Liver (tissue), 9 donors: ENCODE results near the gene TARS3. TPM values are rescaled to one million over a fixed set of nuclear protein-coding genes. Genes with fewer than 3 reads are reported as not detected.

ENCODE experiments used
- DNase-seq: peaks from one replicate; pipeline ENCODE4 v3.0.0-alpha.2; 2017; ENCODE audit warnings: low spot score
- H3K27ac ChIP-seq, 2 donors: one replicate each; pipeline ENCODE4 v1.7.0; 2013; ENCODE audit warnings: inconsistent platforms in 2 of 2, low read length in 2 of 2, control low read depth in 1 of 2, low read depth in 1 of 2, mild to moderate bottlenecking in 1 of 2
- H3K27me3 ChIP-seq, 4 donors: one replicate each; pipeline versions ENCODE4 v1.6.1 to v1.7.0; 2013; ENCODE audit warnings: low read length in 3 of 4, inconsistent platforms in 1 of 4, mild to moderate bottlenecking in 1 of 4, moderate library complexity in 1 of 4; ENCODE audit not compliant: control insufficient read depth in 4 of 4, insufficient read depth in 4 of 4
- H3K36me3 ChIP-seq, 4 donors: one replicate each; pipeline versions ENCODE4 v1.6.1 to v1.7.0; 2013; ENCODE audit warnings: low read length in 3 of 4, mild to moderate bottlenecking in 3 of 4, low read depth in 1 of 4, moderate library complexity in 1 of 4; ENCODE audit not compliant: control insufficient read depth in 4 of 4, insufficient read depth in 3 of 4
- H3K4me1 ChIP-seq, 4 donors: one replicate each; pipeline versions ENCODE4 v1.6.1 to v1.7.0; 2013; ENCODE audit warnings: low read length in 3 of 4, mild to moderate bottlenecking in 3 of 4, moderate library complexity in 1 of 4; ENCODE audit not compliant: control insufficient read depth in 4 of 4, insufficient read depth in 4 of 4
- H3K4me3 ChIP-seq, 3 donors: one replicate each; pipeline versions ENCODE4 v1.6.1 to v1.7.0; 2013; ENCODE audit warnings: low read length in 3 of 3, control low read depth in 1 of 3, low read depth in 1 of 3, mild to moderate bottlenecking in 1 of 3
- H3K9ac ChIP-seq, 2 donors: one replicate each; pipeline ENCODE4 v1.7.0; 2013; ENCODE audit warnings: low read length in 2 of 2, mild to moderate bottlenecking in 2 of 2, moderate library complexity in 2 of 2, control low read depth in 1 of 2, low read depth in 1 of 2
- H3K9me3 ChIP-seq, 4 donors: one replicate each; pipeline versions ENCODE4 v1.6.1 to v1.7.0; 2013; ENCODE audit warnings: low read length in 3 of 4; ENCODE audit not compliant: control insufficient read depth in 4 of 4
- ATF3 ChIP-seq: IDR thresholded peaks from 2 replicates; pipeline ENCODE4 v1.6.1; 2016; ENCODE audit warnings: antibody characterized with exemption
- CTCF ChIP-seq: fragments of 150-350 bp; IDR thresholded peaks from 2 replicates; pipeline ENCODE4 v1.5.1; 2017; ENCODE audit warnings: improper control_type of control experiment, low read depth, low read length; ENCODE audit not compliant: missing input control
- EGR1 ChIP-seq, 2 donors: IDR thresholded peaks; 2 replicates each; pipeline ENCODE4 v1.6.1; 2016 to 2018; ENCODE audit warnings: antibody characterized with exemption in 2 of 2, low read depth in 2 of 2
- FOXA1 ChIP-seq: IDR thresholded peaks from 2 replicates; pipeline ENCODE4 v1.6.1; 2016; ENCODE audit warnings: antibody characterized with exemption
- FOXA2 ChIP-seq: IDR thresholded peaks from 2 replicates; pipeline ENCODE4 v1.6.1; 2016; ENCODE audit warnings: antibody characterized with exemption
- HNF4A ChIP-seq, 2 donors: conservative IDR thresholded peaks; 2 replicates each; pipeline ENCODE4 v1.6.1; 2016; ENCODE audit warnings: antibody characterized with exemption in 2 of 2, mild to moderate bottlenecking in 2 of 2
- HNF4G ChIP-seq: IDR thresholded peaks from 2 replicates; pipeline ENCODE4 v1.6.1; 2016; ENCODE audit warnings: antibody characterized with exemption
- JUND ChIP-seq, 2 donors: IDR thresholded peaks; 2 replicates each; pipeline ENCODE4 v1.6.1; 2016; ENCODE audit warnings: antibody characterized with exemption in 2 of 2
- MAX ChIP-seq: IDR thresholded peaks from 2 replicates; pipeline ENCODE4 v1.6.1; 2016; ENCODE audit warnings: antibody characterized with exemption
- NR2F2 ChIP-seq: IDR thresholded peaks from 2 replicates; pipeline ENCODE4 v1.6.1; 2016; ENCODE audit warnings: antibody characterized with exemption
- RAD21 ChIP-seq, 2 donors: IDR thresholded peaks; 2 replicates each; pipeline ENCODE4 v1.6.1; 2016; ENCODE audit warnings: antibody characterized with exemption in 2 of 2, mild to moderate bottlenecking in 2 of 2
- REST ChIP-seq: IDR thresholded peaks from 2 replicates; pipeline ENCODE4 v1.6.1; 2016; ENCODE audit warnings: antibody characterized with exemption, mild to moderate bottlenecking
- RXRA ChIP-seq, 2 donors: IDR thresholded peaks; 2 replicates each; pipeline ENCODE4 v1.6.1; 2017 to 2018; ENCODE audit warnings: antibody characterized with exemption in 2 of 2, mild to moderate bottlenecking in 1 of 2
- SP1 ChIP-seq: IDR thresholded peaks from 2 replicates; pipeline ENCODE4 v1.6.1; 2018; ENCODE audit warnings: antibody characterized with exemption, mild to moderate bottlenecking
- TAF1 ChIP-seq: conservative IDR thresholded peaks from 2 replicates; pipeline ENCODE4 v1.6.1; 2016; ENCODE audit warnings: antibody characterized with exemption, mild to moderate bottlenecking
- ZBTB33 ChIP-seq: IDR thresholded peaks from 2 replicates; pipeline ENCODE4 v1.6.1; 2016; ENCODE audit warnings: antibody characterized with exemption
- WGBS: extraction: QIAGEN DNeasy Blood & Tissue Kit; methylation state at CpG from one replicate; pipeline ENCODE4 v1.1.7; 2013; 5-methylcytosine and 5-hydroxymethylcytosine counted together
- polyA plus RNA-seq, 2 donors: library from polyadenylated mRNA; stranded (reverse) in 1 of 2; unstranded in 1 of 2; fragments of 200-250 nt in 1 of 2; fragments of >200 nt in 1 of 2; fragmentation: Nextera tagmentation in 1 of 2; extraction: Ambion mirVana in 1 of 2; gene quantifications; one replicate each; pipeline versions ENCODE4 v1.2.1 to v1.2.3, GENCODE V29; 2013 to 2015
- total RNA-seq, 2 donors: library from RNA; depleted of rRNA; stranded (reverse); fragments of >200 nt; gene quantifications; one replicate each; pipeline ENCODE4 v1.2.3, GENCODE V29; 2014
- donor health status: healthy.
- donor health status: healthy.
- donor health status: healthy.
- donor health status: healthy.
- donor health status: healthy.

Gene TARS3
- total and polyA plus RNA-seq, 4 donors: 2.3 to 7.8 (median 4.0) TPM

- no peaks in the 10 kb centered on the region for H3K27me3 ChIP-seq
- WGBS: 96% methylated on average over 1 of the region's 1 CpG
- no peak overlapping the region for H3K27ac ChIP-seq
- H3K4me3 ChIP-seq: no peak overlapping the region
- H3K4me1 ChIP-seq: no peaks in the 10 kb centered on the region
- no peaks in the 10 kb centered on the region for H3K9me3 ChIP-seq
- no peaks in the 10 kb centered on the region for H3K36me3 ChIP-seq
- no peak for DNase-seq
- TF ChIP-seq TAF1 (no peak), HNF4G (no peak), ATF3 (no peak), JUND (IDR thresholded peaks at IDR 0.05) (no peak), MAX (no peak), FOXA2 (no peak), ZBTB33 (no peak), RXRA (IDR thresholded peaks at IDR 0.05) (no peak), REST (no peak), SP1 (no peak), FOXA1 (no peak), HNF4A (conservative IDR thresholded peaks at IDR 0.05) (no peak), NR2F2 (no peak), EGR1 (IDR thresholded peaks at IDR 0.05; ENCODE audit: low read depth in 2 of 2) (no peak), RAD21 (IDR thresholded peaks at IDR 0.05) (no peak), CTCF (no peak)
- no peak overlapping the region for H3K9ac ChIP-seq
Observed at GRCh38 chr15:101625184-101625583, 99.1 kb downstream of the TARS3 start.
